HepG2 (cell line): ENCODE results near the gene CAMTA1.

Experiments used
- CBX5 ChIP-seq: sonication (generic); formaldehyde crosslinking; IDR thresholded peaks from 2 replicates; pipeline ENCODE4 v1.4.0; 2020; ENCODE audit warnings: missing genetic modification reagents, borderline replicate concordance
- CTCF ChIP-seq: sonication (generic); formaldehyde crosslinking; IDR thresholded peaks from 2 replicates; pipeline ENCODE4 v1.5.0; 2020; ENCODE audit warnings: mild to moderate bottlenecking, missing genetic modification reagents, moderate library complexity
- HNF4A ChIP-seq: sonication (generic); formaldehyde crosslinking; IDR thresholded peaks from 2 replicates; pipeline ENCODE4 v1.4.0; 2020; ENCODE audit warnings: missing genetic modification reagents
- KLF9 ChIP-seq: IDR thresholded peaks from 2 replicates; pipeline ENCODE4 v1.6.1; 2016; ENCODE audit warnings: low read depth
- NAIF1 ChIP-seq: sonication (generic); formaldehyde crosslinking; IDR thresholded peaks from 2 replicates; pipeline ENCODE4 v1.5.0; 2020; ENCODE audit warnings: mild to moderate bottlenecking, missing genetic modification reagents, borderline replicate concordance
- SP2 ChIP-seq: sonication (generic); formaldehyde crosslinking; IDR thresholded peaks from 2 replicates; pipeline ENCODE4 v1.5.1; 2020; ENCODE audit warnings: mild to moderate bottlenecking, missing genetic modification reagents
- ZNF124 ChIP-seq: sonication (generic); formaldehyde crosslinking; IDR thresholded peaks from 2 replicates; pipeline ENCODE4 v1.4.0; 2020; ENCODE audit warnings: missing genetic modification reagents
- ZNF17 ChIP-seq: sonication (generic); formaldehyde crosslinking; IDR thresholded peaks from 2 replicates; pipeline ENCODE4 v1.5.0; 2020; ENCODE audit warnings: mild to moderate bottlenecking, missing genetic modification reagents
- ZNF317 ChIP-seq: sonication (generic); formaldehyde crosslinking; IDR thresholded peaks from 2 replicates; pipeline ENCODE4 v1.5.0; 2020; ENCODE audit warnings: mild to moderate bottlenecking, missing genetic modification reagents
- ZNF589 ChIP-seq: sonication (generic); formaldehyde crosslinking; conservative IDR thresholded peaks from 2 replicates; pipeline ENCODE4 v1.8.0; 2022; ENCODE audit warnings: mild to moderate bottlenecking, moderate library complexity, missing genetic modification reagents
- ZSCAN31 ChIP-seq: sonication (generic); formaldehyde crosslinking; IDR thresholded peaks from 2 replicates; pipeline ENCODE4 v1.5.0; 2020; ENCODE audit warnings: low read depth, mild to moderate bottlenecking, missing genetic modification reagents

DNA sequence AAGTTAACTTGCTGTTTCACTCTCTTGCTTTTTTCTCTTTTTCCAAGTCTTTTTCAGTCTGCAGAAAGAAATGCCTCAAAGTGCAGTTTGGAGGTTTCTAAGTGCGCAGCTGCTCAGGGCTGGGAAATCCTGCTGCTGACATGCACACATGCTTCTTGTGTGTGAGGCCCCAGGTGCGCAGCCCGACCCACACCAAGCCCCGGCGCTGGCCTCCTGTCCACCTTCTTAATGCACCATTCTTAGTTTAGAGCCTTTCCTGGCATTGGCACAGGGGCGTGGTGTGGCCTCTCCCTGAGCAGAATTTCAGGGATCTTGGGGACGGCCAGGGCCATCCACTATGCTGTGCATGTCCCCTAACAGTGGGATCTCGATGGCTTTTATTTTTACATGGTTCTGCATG is 315.2 kb downstream of the CAMTA1 start:
- no peak for TF ChIP-seq ZNF317 (CRISPR knock-in tag)
- no peak for TF ChIP-seq CTCF (CRISPR knock-in tag)
- TF ChIP-seq HNF4A: no peak
- no peak for TF ChIP-seq ZSCAN31 (CRISPR knock-in tag)
- TF ChIP-seq KLF9 (CRISPR knock-in tag): no peak
- TF ChIP-seq ZNF124 (CRISPR knock-in tag): no peak
- no peak for TF ChIP-seq ZNF17
- no peak for TF ChIP-seq NAIF1
- no peak for TF ChIP-seq ZNF589 (CRISPR knock-in tag)
- no peak for TF ChIP-seq CBX5 (CRISPR knock-in tag)
- TF ChIP-seq SP2 (CRISPR knock-in tag): no peak
